Fibroblast of the aortic adventitia (primary cell): ENCODE results near the gene KCNK2. TPM values are rescaled to one million over a fixed set of nuclear protein-coding genes. Genes with fewer than 3 reads are reported as not detected.

Source experiments
- DNase-seq: peaks from one replicate; pipeline ENCODE4 v3.0.0-alpha.2; 2010; ENCODE audit warnings: low read depth
- H3K4me3 ChIP-seq: 2 replicates; pipeline ENCODE4 v1.5.1; 2011; ENCODE audit warnings: low read depth, mild to moderate bottlenecking, control low read depth, low read length, moderate library complexity
- CTCF ChIP-seq: IDR thresholded peaks from 2 replicates; pipeline ENCODE4 v1.5.1; 2011; ENCODE audit warnings: mild to moderate bottlenecking, low read length, control low read depth, inconsistent platforms; ENCODE audit not compliant: insufficient read depth
- total RNA-seq: library from RNA; depleted of rRNA; stranded (reverse); fragments of >200 nt; gene quantifications from 2 replicates; pipeline ENCODE4 v1.2.3, GENCODE V29; 2012; ENCODE audit warnings: low replicate concordance

Gene KCNK2
- total RNA-seq, 1 donor: 64.3 TPM

GRCh38 chr1:215256936-215257679, 174.6 kb downstream of the KCNK2 start:
- DNase-seq: peak; percentile 25
- TF ChIP-seq CTCF: no peak
- no peak overlapping the region for H3K4me3 ChIP-seq

GRCh38 chr1:215260711-215261110, 178.2 kb downstream of the KCNK2 start:
- DNase-seq: no peak
- H3K4me3 ChIP-seq: no peak overlapping the region
- no peak for TF ChIP-seq CTCF

GRCh38 chr1:215262106-215262505, 179.6 kb downstream of the KCNK2 start:
- TF ChIP-seq CTCF: no peak
- no peak overlapping the region for H3K4me3 ChIP-seq
- DNase-seq: no peak

- no peak for TF ChIP-seq CTCF
- H3K4me3 ChIP-seq: no peak overlapping the region
- DNase-seq: no peak
Measured at GRCh38 chr1:215263636-215264035, 181.1 kb downstream of the KCNK2 start.

- no peak for TF ChIP-seq CTCF
- DNase-seq: no peak
- H3K4me3 ChIP-seq: no peak overlapping the region
Measured at GRCh38 chr1:215264649-215265048, 182.1 kb downstream of the KCNK2 start.

- no peak for TF ChIP-seq CTCF
- no peak for DNase-seq
- H3K4me3 ChIP-seq: no peak overlapping the region
Measured at GRCh38 chr1:215267495-215267894, 185.0 kb downstream of the KCNK2 start.

GRCh38 chr1:215269955-215270354, 187.4 kb downstream of the KCNK2 start:
- no peak for DNase-seq
- no peak overlapping the region for H3K4me3 ChIP-seq
- no peak for TF ChIP-seq CTCF
